Stimulated activated naive CD4-positive, alpha-beta T cell (primary cell): ENCODE results near the gene ATXN7L1.

Experiments
- DNase-seq, 6 experiments: peaks; one replicate each; lab custom pipeline; 2025; lab: John Stamatoyannopoulos, UW

The ATXN7L1 gene, protein sequence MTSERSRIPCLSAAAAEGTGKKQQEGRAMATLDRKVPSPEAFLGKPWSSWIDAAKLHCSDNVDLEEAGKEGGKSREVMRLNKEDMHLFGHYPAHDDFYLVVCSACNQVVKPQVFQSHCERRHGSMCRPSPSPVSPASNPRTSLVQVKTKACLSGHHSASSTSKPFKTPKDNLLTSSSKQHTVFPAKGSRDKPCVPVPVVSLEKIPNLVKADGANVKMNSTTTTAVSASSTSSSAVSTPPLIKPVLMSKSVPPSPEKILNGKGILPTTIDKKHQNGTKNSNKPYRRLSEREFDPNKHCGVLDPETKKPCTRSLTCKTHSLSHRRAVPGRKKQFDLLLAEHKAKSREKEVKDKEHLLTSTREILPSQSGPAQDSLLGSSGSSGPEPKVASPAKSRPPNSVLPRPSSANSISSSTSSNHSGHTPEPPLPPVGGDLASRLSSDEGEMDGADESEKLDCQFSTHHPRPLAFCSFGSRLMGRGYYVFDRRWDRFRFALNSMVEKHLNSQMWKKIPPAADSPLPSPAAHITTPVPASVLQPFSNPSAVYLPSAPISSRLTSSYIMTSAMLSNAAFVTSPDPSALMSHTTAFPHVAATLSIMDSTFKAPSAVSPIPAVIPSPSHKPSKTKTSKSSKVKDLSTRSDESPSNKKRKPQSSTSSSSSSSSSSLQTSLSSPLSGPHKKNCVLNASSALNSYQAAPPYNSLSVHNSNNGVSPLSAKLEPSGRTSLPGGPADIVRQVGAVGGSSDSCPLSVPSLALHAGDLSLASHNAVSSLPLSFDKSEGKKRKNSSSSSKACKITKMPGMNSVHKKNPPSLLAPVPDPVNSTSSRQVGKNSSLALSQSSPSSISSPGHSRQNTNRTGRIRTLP

DNA sequence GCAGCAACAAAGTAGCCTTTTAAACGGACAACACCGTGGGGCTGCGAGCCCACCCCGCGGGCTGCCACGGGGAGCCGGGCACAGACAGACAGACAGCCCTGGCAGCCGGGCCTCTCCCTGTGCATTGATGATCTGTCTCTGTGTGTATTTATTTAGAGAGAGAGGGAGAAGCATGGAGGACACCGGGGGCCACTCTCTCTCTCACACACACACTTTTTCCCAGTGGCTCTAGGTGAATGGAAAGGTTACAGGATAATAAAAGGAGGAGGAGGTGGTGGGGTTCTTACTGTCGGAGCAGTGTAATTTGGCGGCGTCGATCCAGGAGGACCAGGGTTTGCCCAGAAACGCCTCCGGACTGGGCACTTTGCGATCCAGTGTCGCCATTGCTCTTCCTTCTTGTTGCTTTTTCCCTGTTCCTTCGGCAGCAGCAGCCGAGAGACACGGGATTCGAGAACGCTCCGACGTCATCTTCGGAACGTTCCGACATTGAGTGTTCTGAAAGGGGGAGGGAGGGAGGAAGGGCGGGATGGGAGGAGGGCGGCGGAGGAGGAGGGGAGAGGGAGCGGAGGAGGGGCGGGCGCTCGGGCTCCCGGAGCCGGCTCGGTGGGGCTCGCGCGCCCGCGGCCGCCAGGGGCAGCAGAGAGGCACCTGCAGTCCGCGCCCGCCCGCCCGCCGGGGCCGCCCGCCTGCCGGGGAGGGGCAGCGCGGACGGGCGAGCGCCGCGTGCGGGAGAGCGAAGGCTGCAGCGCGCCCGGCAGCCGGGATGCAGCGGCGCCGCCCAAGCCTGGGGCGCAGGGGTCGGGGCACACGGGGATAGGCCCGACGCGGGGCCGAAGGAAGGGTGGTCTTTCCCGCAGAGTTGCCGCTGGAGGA lies at the start of gene ATXN7L1:
TSS of gene ATXN7L1 (minus strand) at position 509 of the 873 bp plus-strand sequence. CDS start at position 468, 41 bp downstream.
- peak; percentile 75 to 88 (median 86) for DNase-seq

DNA sequence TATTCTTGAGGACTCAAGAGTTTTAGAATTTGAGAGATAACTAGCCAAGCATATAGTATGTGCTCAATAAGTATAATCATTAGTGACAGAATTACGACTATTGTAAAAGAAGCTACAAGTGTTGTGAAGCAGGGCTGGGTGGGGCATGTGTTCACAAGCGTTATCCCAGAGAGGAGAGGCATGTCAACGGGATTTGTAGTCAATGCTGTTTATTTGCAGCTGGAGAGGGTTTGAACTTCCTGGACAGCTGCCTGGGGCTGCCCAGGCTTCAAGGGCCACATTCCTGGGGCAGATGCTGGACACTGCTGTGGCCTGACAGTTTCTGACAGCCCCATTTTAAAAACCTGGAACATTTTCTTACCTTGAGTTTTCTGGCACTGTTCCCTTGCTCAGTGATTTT lies 49.7 kb upstream of the ATXN7L1 start:
- DNase-seq: no peak

DNA sequence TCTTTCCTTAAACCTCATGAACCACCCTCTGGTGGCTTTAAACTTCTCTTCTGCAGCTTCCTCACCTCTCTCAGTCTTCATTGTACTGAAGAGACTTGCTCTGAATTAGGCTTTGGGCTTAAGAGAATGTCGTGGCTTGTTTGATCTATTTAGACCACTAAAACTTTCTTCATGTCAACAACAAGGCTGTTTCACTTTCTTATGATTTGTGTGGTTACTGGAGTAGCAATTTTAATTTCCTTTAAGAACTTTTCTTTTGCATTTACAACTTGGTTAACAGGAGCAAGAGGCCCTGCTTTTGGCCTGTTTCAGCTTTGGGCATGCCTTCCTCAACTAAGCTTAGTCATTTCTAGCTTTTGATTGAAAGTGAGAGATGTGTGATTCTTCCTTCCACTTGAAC lies 48.5 kb upstream of the ATXN7L1 start:
- peak in 3 of 6 experiments; percentile 62 to 76 (median 68) for DNase-seq

DNA sequence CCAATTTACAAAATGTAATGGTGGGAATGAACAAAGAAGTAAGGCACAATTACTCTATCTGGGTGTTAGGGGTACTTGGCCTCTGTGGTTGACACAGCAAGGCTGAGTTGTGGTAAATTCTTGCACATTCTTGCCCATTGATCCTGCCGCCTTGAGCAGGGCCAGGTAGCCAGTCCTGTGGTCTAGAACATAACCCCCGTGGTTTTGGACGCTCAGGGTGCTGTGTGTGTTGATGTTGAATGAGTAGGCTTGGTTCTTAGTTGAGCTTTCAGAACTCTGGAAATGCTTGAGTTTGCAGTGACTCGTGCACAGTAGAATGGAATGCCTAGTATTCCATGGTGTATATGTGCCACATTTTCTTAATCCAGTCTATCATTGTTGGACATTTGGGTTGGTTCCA lies 44.4 kb upstream of the ATXN7L1 start:
- DNase-seq: no peak

DNA sequence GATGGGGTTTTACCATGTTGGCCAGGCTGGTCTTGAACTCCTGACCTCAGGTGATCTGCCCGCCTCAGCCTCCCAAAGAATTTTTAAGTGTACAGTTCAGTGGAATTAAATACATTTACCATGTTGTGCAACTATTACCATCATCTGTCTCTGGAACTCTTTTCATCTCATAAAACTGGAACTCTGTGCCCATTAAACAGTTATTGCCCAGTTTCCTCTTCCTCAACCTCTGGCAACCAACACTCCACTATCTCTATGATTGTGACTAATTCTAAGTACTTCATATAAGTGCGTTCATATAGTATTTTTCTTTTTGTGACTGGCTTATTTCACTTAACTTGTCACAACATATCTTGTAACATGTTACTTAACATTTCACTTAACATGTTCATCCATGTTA lies 41.3 kb upstream of the ATXN7L1 start:
- no peak for DNase-seq

DNA sequence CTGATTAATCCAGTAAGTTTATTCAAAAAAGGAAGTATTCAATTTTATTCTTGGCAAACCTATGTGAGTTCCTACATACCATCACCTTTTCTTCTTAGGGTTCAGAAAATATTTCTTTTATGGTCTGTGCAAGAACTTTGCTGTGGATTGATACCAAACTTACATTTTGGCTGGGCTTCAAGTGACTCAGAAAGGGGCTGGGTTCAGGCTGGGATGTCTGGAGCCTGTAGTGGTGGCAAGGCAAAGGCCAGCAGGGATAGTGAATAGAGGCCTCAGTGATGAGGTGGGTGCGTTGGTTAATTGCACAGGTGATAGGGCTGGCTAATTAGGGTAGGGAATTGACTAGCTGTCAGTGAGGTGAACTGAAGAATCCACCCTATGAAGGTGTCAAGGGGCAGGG lies 40.2 kb upstream of the ATXN7L1 start:
- DNase-seq: no peak

DNA sequence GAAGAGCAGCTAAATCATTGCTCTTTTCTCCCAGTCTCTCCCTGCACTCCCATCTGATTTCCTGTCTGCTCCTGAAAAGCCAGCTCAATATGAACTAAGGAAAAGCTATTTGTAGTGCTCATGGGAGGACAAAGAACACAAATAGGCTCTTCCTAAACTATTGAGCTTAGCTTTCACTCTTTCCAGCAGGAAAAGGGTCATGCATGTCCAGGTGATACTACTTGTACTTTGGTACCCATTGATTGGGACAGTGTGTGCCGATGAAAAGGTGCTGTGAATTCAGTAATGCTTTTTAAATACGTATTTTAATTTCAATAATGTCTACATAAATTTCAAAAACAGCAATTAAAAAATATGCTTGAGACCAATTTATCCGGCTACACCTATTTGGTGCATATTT lies 37.5 kb upstream of the ATXN7L1 start:
- no peak for DNase-seq

DNA sequence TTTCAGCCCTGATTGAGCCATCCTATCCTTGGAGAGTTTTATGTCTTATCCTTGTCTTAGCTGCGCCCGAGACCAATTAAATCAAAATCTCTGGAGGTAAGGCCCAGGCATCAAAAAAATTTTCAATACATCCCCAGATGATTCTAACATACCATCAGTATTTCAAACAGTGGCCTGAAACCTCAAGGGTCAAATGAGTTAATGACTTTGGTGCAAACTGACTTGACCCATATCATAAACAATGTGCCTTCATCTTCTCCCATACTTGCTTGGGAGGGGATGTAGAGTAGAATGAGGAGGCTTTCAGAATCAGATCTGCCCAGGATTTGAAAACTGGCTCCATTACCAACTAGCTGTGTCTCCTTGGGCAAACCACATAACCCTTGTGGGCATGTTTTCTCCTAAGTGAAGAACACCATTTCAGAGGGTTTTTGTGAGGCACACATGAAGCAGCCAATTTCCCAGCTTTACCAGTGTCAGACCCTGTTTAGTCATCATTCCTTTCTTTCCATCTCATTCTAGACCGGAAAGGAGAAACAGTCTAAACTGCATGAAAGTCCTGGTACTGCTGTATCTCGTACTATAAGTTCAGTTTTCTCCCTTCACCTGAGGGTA lies 35.7 kb upstream of the ATXN7L1 start:
- no peak for DNase-seq

DNA sequence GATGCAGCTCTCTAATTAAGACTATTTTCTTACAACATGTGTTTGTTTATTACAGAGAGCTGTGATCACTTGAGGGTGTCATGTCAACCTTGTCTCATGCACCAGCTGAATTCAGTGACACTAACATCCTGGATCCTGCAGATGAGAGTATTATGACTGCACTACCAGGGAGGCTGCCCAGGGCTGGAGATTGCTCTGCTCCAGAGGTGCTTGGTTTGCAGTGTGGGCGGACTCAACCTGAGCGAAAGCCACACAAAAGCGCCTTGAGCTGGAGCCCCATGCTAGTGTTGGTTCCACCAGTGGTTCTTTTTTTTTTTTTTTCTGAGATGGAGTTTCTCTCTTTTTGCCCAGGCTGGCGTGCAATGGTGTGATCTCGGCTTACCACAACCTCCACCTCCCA lies 33.8 kb upstream of the ATXN7L1 start:
- no peak for DNase-seq

DNA sequence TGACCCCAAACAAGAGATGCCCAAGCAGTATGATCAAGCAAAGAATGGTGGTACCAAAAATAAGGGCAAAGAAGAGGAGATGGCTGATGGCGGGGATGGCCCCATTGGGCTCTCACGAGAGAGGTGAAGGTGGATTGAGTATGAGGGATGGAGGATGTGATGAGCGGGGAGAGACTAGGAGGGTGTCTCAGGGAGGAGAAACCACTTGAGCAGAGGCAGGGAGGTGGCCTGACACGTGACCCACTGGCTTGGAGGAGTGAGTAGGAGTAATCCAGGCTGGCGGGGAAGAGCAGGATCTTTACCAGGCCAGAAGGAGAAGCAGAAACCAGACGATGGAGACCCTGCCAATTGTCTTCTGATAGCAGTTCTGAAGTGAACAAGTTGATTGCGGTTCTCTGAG lies 33.3 kb upstream of the ATXN7L1 start:
- DNase-seq: no peak

DNA sequence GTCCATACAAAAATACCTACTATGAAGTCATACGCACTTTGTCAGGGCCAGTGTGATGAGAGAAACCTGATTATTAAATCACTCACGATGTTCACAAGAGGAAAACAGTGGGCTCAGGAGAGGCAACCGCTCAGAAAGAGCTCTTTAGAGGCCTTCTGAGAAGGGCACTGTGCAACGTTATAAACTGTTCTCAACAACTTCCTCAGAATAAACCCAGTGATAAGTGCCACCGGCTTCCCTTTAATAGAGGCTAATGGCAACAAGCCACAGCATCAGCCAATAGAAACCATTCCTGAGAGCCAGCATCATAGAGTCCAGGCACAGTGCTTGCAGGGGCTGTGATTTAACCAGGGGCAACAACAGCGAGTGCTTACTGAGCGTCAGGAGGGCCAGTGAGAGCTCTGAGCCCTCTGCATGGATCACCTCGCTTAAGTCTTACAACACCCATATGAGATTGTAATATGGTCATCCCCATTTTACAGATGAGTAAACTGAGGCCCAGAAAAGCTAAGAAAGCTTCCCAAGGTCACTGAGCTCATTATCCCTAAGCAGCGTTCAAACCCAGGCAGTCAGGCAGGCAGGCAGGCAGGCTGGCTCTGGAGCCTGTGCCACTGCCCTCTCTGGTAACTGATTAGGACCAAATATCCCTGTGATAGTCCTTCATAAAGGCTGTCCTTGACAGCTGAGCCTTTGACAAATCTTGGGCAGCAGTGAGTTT lies 30.9 kb upstream of the ATXN7L1 start:
- no peak for DNase-seq

DNA sequence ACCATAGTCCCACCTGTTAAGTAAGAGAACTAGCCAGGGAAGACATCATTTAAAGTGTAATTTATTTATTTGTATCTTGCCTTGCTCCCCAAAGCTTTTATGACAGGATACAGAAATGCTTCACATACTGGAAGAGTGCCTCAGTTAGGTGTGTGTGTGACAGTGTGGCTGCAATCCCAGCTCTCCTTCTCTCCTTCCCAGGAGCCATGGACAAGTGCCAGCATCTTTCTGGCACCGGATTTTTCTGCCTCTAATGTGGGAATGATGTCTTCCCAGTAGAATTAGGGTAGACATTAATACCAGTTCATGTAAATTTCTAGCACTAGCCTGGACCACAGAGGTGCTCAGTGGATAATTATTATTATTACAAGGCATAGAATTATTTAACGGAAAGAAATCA lies 30.3 kb upstream of the ATXN7L1 start:
- DNase-seq: no peak

DNA sequence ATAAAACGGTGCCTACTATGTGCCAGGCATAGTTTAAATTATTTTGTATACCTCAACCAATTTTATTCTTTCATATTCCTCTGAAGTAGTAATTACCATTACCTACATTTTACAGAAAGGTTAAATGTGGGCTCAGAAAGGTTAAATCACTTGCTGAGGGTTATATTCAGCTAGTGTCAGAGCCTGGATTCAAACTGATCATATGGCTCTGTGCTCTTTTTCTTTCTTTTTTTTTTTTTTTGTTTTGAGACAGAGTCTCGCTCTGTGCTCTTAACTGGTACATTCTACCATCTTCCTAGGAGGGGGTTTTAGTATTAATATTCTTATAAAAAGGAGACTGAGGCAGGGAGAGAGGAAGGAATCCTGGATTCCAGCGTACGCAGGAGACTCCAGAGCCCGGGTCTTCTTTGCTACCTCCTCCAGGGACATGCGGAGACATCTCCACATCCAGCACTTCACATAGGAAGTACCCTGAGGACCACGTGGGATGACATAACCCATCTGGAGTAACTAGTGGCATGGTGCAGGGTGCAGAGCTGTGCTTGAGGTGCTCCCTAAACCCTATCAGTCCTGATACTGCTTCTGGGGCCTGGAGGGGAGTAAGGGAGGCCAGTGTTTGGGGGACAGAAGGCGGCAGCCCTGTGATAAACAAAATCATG lies 29.6 kb upstream of the ATXN7L1 start:
- no peak for DNase-seq

DNA sequence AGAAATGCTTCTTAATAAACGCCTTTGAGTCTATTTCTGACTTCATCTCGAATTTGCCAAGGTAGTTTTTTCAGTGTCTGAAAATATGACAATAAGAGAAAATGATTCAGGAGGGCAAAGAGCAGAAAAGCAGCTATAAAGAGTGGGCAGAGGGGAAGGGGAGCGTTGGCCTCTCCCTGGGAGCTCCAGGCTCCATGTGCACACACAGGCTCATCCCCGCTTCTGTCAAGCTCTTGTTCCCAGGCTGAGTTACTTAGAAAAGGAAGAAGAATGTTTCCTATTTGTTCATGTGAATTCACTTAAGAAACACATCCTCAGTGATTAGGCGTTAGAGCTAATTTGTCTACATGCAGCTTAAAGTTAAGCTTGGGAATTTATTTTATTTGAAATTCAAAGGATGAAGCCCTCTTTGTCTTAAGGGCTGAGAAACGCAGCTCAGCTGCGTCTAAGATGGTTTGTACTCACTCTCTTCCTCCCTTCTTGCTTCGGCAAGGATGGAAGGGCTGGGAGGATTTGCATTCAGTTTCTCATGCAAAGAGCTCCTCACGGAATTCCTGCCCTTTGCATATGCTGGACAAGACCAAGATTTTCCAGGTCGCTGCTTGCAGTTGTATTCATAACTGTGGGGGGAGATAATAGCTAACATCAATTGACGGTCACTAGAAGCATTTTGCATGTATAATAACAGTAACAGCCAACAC lies 29.0 kb upstream of the ATXN7L1 start:
- DNase-seq: no peak

DNA sequence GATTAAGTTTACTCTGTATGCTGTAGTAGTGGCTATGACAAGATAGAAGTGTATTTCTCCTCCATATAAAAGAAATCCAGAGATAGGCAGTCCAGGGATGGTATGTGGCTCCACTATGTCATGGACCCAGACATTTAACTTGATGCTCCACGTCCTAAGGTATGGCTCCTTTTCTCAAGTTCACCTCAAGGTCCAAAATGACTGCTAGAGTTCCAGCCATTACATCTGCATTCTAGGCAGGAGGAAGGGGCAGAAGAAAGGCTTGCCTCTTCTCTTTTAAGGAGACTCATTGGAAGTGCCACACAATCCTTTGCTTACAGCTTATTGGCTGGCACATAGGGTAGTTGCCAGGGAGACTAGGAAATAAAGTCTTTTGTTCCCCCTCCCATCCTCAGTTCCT lies 27.7 kb upstream of the ATXN7L1 start:
- DNase-seq: no peak

DNA sequence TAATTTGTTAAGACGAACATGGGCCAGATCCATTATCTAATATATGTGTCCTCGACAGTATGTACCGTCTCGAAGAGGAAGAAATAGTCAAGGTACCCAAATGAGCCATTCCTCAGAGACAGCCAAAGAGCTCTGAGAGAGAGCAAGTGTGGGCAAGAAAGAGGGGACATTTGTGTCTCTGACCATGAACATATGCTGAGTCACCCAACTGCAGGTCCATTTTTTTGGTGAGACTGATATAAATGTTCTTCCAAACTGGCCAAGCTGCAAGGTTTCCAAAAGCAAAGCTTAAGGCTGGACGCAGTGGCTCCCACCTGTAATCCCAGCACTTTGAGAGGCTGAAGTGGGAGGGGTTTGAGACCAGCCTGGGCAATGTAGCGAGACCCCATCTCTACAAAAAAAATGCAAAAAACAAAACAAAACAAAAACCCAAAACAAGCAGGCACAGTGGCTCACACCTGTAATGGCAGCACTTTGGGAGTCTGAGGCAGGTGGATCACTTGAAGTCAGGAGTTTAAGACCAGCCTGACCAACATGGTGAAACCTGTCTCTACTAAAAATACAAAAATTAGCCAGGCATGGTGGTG lies 26.0 kb upstream of the ATXN7L1 start:
- DNase-seq: no peak

DNA sequence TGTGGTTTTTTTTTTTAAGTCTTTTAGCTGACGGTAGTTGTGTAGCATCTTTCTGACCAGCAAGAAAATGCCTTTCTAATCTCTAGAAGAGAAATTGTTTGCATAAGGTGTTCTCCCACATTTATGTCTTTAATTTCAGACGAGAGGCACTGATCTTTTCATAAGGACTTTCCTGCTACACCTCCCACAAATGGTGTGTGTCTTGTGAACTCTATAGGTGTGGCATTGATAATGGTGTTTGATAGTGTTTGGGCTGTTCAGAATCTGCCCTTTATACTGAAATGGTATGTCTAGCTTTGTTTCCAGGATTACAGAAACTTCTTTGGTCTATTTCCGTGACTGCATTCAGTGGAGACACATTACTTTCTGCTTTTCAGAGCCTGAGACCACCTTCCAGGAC lies 21.6 kb upstream of the ATXN7L1 start:
- DNase-seq: no peak

DNA sequence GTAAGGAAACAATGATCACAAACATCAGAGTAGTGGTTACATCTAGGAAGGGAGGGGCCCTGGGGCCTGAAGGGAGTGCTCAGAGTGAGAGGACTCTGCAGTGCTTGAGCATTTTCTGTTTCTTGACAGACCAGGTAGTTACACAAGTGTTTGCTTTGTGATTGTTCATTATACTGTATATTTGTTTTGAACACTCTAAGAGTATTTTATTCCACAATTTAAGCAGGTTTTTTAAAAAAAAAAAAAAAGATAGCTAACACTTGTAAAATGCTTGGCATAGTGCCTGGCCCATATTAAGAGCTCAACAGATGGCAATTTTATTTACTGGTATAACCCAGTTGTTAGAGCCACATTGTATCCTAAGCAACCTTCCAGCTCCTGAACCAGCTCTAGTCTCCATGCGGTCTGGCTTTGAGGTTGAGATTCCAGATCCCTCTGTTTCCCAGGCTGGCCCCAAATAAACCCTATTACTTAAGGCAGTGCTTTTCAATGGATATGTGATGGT lies 20.1 kb upstream of the ATXN7L1 start:
- peak in 3 of 6 experiments; percentile 6 to 27 (median 9) for DNase-seq

DNA sequence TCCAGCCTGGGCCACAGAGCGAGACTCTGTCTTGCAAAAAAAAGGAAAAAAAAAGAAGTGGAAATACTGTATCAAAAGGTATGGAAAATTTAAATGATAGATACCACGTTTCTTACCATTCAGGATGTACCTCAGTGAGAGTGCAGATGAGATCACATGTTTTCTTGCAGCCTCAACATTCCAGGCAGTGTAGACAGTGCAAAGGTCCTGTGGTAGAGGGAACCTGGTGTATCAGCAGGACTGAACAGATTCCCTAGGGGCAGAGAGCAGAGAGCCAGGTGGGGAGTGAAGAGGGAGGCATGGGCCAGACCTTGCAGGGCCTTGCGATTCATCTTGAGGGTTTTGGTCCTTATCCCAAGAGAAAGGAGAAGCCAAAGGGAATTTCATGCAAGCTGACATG lies 17.7 kb upstream of the ATXN7L1 start:
- DNase-seq: no peak
